Kidney capillary endothelial cell (primary cell): ENCODE results near the gene FGD6.
"Not testable (repeated sequence)": the region's sequence is repeated elsewhere in the genome, so short reads cannot be mapped to it uniquely, and the experiment has no call there.

Experiments used
- DNase-seq: peaks from one replicate; pipeline ENCODE4 v3.0.0-alpha.2; 2018; ENCODE audit warnings: low spot score

Gene FGD6

DNA sequence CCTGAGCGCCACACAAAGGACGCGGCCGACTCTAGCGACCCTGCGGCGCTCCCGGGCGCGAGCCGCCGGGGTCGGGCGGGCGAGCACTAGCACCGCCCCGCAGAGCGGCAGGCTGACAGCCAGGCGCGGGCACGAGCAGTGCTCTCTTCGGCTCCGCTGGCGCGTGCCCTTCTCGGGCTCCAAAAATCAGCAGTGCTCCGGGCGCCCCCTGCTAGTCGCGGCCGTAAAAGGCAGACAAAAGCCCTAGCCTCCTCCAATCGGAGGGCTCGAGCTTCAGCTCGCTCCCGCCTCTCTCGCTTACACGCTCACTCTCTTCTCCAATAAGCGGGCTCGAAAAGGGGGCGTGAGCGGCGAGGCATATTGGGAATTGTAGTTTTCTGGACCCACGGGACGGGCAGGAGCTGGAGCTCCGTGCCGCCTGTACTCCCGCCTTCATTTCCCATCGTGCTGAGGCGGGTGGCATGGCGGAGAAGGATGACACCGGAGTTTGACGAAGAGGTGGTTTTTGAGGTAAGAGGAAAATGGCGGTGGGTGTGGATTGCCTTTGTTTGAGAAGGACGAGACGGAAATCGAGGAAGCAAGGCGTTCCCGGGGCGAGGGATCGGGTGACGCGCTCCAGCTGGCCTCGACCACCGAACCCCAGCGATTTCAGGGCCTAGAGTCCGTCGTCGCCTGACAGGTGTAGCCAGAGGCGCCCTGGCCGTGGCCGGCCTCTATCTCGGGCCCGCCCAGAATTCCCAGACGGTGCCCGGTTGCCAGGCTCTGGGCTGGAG lies at the start of gene FGD6, which contains the start of gene VEZT:
Gene FGD6, minus strand, starts transcription at position 91 of the 773 bp plus-strand sequence. CDS start 227 bp downstream, outside the sequence.
Gene VEZT, plus strand, starts transcription at position 431 of the 773 bp plus-strand sequence. Its CDS starts 44 bp downstream, at position 475.
- DNase-seq: peak; percentile 99

DNA sequence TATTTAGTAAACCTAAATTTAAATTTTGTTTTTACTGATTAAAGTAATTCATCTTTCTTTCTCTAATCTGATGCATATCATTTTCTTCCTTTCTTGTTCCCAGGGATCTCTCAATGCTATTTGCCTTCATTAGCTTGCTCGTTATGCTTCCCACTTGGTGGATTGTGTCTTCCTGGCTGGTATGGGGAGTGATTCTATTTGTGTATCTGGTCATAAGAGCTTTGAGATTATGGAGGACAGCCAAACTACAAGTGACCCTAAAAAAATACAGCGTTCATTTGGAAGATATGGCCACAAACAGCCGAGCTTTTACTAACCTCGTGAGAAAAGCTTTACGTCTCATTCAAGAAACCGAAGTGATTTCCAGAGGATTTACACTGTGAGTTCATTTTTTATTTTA lies 49.0 kb upstream of the FGD6 start:
- DNase-seq: no peak

DNA sequence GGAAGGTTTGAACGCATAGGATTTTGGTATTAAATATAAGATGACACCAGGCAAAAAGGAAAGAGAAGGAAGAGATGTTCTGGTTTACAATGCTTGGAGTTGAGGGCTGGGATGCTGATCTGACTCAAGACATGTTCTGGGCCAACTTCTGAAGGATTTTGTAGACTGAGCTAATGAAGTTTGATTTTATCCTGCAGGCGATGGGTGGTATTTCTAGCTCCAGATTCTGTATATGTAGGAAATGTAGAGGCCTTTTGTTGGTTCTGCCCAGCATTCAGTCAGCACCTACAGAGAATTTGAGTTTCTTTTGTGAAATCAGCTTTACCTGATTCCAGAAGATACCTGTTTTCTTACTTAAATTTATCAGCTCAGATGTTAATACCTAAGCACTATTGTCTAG lies 48.5 kb upstream of the FGD6 start:
- DNase-seq: no peak

DNA sequence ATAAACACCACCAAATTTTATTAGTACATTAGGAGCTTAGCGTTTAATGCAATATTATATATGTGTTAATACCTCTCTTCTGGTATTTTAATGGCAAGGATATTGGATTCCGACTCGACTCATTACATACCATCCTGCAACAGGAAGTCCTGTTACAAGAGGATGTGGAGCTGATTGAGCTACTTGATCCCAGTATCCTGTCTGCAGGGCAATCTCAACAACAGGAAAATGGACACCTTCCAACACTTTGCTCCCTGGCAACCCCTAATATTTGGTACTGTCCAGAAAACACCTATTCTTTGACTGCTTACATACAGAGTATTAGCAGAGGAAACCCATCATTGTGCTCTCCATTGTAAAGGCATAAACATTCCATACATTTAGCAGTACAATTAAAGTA lies 45.5 kb upstream of the FGD6 start:
- peak; percentile 87 for DNase-seq

DNA sequence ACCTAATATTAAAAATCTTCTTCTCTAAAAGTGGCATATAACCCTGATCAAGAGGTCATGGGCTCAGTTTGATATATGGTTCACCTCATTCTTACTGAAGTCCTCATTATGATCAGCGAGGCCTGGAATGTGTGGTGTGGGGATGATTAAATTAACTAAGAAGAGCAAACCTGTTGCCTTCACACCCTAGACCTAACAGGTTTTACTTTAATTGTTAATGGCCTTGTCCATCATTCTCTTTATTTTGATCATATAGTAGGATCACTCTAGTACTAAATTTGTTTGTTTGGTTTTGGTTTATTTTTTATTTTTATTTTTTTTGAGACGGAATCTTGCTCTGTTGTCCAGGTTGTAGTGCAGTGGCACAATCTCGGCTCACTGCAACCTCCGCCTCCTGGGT lies 43.8 kb upstream of the FGD6 start:
- no peak for DNase-seq

DNA sequence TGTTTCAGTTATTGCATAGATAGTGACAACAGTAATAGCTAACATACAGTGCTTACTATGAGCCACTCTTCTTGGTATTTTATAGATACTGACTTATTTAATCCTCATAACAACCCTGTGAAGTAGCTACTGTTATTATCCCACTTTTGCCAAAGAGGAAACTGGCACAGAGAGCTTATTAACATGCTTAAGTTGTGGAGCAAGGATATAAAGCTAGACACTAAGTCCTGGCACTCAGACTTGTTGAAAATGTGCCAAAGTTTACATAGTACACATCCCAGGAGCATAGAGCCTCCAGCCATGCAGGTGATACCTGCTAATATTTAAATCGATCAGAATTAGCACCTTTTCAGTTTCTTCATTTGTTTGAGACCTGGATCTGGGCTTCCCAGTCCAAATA lies 42.1 kb upstream of the FGD6 start:
- DNase-seq: no peak

DNA sequence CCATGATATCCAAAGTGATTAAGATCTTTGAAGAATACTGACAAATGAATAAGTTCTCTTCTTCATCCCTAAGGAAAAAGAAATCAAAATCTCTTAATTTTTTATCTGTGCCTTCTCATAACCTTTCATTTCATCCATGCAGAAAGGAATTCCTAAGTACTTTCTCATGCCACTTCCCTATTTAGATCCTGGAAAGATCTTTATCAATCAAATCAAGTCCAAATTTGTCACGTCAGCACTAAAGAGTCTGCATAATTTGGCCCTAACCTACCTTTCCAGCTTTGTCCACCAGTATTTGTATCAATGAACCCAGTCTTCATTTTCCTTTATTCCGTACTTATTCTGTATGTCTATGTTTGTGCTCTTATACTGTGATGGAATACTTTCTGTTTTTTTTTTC lies 41.5 kb upstream of the FGD6 start:
- DNase-seq: no peak

DNA sequence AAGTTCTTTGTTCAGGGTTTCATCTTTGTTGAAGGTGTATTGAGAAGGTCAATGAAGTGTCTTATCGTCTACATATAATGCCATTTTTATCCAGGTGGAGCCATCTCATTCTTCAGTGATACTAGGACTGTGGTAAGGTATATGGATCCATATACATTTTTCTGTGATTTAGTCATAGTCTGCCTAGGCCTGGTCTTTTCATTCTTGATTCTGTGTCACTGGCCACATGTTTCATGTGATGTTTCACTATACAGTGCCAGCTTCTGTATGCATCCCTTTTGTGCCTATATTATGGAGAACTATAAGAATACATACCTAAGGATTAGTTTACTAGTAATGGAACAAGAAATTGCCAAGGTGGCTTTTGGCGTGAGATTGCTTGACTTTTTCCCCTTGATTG lies 40.9 kb upstream of the FGD6 start:
- no peak for DNase-seq

DNA sequence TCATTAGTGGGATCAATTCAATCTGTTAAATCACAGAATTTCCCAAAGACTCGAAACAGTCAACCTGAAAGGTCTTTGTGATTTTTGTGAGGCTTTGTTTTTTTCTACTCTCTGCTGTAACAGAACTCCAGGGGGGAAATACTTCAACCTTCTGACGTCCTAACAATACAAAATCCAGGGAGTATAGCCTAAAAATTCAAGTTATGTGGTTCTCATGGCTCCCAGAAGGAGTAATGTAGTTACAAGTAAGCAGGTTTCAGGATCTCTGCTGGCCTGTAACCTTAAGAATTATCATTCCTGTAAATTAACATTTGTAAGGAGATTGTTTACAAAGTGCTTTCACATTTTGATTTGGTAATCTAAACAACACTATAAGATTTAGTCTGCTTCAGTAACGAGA lies 40.3 kb upstream of the FGD6 start:
- DNase-seq: no peak

DNA sequence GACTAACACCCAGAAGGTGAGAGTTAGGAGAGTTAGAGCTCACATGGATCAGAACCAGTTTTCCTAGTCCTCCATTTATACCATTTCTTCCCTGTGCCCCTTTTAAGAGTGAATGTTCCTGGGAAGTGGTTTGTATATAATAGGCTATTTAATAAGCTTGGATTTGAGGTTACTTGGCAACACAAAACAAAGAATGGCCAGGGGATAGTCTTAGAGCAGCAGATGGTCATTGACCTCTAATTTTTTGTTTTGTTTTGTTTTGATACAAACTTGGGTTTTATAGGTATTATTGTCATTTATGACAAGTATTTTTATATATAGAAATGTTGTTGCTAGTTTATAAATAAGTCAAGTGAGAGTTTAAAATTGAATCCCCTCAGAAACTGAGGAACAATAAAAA lies 36.1 kb upstream of the FGD6 start:
- no peak for DNase-seq

DNA sequence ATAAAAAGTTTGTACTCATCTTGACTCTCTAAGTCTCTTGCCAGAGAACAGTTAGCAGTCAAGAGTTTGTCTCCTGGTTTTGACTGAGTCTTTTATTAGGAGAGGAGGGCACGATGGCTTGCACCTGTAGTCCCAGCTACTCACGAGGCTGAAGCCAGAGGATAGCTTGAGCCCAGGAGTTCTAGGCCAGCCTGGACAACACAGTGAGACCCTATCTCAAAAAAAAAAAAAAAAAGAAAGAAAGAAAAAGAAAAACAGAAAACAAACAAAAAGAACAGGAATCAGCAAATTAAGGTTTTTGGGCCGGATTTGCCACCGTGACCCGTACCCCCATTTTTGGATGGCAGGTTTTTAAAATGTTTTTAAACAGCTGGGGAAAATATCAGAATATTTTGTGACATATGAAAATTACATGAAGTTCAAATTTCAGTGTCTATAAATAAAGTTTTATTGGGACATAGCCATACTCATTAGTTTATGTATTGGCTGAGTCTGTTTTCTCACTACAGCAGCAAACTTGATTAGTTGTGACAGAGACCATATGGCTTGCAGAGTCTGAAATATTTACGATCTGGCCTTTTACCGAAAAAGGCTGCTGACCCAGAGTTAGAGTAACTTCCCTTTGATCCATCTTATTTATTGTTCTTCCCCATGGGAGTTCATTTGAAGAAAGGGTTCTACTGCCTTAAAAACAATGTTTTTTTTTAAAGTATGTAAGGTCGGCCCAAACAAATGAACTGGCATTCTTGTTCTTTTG lies 31.5 kb upstream of the FGD6 start:
- no peak for DNase-seq

DNA sequence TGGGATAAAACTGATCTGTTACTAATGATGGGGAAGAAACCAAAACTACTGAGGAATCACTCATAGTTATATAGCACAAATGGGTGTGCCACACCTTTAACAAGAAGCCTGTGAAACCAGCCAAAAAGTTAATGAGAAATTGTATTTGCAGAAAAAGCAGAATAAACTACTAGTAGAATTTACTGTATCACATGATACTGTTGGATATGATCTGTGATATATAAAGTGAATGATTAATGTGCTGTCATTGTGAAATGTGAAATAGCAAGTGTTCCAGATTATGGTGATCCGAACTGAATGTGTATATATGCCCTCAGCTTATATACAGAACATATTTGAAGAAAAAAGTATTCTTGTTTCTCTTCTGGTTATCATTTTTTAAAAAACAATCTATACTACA lies 30.8 kb upstream of the FGD6 start:
- no peak for DNase-seq

DNA sequence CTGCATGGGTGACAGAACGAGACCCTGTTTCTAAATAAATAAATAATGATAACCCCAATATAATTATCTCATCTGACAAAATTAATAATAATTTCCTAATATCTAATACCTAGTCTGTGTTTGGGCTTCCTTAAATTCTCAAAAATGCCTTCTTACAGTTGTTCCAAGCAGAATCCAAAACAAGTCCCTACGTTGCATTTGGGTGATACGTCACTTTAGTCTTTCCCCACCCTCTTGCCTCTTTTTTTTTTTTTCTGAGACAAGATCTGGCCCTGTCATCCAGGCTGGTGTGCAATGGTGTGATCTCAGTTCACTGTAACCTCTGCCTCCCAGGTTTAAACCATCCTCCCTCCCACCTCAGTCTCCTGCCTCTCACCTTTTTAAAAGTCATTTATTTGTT lies 27.1 kb upstream of the FGD6 start:
- DNase-seq: no peak

DNA sequence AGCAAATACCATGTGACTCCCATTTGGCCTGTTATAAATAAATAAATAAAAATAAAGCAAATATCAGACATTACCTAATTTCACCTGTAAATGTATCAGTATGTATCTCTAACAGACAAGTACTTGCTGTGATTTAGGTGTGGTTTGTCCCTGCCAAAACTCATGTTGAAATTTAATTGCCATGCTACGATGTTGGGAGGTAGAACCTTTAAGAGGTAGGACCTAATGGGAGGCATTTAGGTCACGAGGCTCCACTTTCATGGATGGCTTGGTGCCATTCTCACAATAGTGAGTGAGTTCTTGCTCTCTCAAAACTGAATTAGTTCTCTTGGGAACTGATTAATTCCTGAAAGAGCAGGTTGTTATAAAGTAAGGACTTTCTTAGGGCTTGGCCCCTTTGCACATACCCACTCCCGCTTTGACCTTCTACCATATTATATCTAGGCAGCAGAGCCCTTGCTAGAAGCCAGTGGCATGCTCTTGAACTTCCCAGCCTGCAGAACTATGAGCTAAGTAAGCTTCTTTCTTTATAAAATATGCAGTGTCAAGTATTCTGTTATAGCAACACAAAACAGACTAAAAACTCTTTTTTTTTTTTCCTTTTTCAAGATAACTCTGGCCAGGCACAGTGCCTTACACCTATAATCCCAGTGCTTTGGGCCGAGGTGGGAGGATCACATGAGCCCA lies 26.4 kb upstream of the FGD6 start:
- no peak for DNase-seq

DNA sequence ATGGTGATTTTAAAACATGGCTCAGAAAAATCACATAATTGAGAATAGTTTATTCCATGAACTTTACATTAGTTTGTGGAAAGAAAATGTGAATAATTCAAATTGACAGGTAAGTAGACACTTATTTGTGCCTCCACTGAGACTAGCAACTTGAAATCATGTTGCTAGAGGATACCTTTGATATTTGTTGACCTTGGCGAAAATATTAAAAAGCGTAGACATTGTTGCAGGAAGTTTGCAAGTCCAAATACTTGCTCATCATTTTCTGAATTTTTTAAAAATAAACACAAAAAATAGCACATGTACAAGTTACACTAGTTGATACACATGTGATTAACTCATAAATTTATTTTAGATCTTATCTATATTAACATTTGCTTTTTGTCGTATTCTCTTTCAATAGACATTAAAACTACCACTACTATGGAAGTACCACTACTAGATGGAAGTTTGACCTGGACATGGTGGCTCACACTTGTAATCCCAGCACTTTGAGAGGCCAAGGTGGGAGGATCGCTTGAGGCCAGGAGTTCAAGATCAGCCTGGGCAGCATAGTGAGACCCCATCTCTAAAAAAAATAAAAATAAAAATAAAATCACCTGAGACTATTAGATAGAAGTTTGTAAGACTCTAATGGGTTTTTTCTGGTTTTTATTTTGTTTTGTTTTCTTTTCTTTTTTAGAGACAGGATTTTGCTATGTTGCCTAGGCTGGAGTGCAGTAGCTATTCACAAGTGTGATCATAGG lies 24.7 kb upstream of the FGD6 start:
- no peak for DNase-seq

DNA sequence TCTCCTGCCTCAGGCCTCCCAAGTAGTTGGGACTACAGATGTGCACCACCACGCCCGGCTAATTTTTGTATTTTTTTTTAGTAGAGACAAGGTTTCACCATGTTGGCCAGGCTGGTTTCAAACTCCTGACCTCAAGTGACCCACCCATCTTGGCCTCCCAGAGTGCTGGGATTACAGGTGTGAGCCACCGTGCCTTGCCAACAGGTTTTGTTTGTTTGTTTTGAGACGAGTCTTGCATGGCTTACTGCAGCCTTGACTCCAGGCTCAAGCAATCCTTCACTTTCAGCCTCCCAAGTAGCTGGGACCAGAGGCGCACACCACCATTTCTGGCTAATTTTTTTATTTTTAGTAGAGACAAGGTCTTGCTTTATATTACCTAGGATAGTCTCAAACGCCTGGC lies 23.9 kb upstream of the FGD6 start:
- not testable (repeated sequence) for DNase-seq

DNA sequence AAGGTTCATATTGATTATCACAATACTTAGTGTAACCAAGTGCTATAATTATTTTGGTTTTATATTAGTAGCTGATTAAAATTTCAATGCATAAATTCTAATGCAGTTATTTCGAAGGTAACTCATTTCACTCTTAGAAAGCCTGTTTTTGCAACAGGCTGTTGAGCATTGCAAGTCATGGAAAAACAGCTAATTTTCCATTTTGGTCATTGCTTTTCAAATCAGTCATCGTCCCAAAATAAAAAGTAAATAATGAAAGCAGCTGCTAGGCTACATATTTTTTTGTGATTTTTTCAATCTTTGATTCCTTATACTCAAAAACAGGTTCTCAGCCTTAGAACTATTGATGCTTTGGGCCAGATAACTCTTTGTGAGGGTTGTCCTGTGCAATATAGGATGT lies 23.3 kb upstream of the FGD6 start:
- no peak for DNase-seq

DNA sequence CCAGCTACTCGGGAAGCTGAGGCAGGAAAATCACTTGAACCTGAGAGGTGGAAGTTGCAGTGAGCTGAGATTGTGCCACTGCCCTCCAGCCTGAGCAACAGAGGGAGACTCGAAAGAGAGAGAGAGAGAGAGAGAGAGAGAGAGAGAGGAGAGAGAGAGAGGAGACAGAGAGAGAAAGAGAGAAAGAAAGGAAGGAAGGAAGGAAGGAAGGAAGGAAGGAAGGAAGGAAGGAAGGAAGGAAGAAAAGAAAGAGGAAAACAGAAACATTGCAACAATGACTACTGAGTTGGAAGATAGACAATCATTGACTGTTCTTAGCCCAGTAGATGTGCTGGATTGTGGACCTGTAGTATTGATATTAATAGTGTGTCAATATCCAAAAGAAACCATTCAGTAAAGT lies 22.6 kb upstream of the FGD6 start:
- DNase-seq: not testable (repeated sequence)

DNA sequence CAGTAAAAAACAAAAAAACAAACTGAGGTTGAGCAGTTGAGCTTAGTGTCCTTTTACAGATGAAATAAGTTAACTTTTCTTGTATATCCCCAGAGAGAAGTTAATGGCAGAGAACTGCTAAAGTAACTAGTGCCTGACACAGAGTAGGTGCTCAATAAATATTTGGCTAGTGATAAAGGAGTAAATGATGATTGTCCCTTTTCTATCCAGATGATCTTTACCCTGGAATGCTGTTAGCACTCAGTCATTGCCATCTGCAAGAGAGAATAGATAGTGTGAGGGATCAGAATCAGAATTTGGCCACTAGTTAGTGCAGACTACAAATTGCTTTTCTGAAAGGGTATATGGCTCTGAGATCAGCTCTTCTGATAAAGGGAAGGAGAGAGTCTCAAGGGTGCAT lies 21.9 kb upstream of the FGD6 start:
- DNase-seq: no peak

DNA sequence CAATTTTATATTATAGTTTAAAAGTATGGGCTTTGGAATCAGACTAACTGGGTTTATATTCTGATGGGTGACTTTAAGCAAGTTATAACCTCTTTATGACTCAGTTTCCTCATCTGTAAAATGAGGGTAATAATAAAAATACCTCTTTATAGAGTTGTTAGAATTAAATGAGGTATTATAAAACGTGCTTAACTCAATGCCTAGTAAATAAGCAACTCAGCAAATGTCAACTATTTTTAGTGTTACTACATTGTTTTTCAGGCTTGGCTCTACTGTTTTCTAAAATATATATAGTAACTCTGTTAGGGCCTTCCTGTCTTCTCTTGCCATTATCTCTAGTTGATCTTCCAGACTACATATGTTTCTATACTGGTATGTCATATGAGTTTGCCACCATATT lies 20.9 kb upstream of the FGD6 start:
- DNase-seq: no peak

DNA sequence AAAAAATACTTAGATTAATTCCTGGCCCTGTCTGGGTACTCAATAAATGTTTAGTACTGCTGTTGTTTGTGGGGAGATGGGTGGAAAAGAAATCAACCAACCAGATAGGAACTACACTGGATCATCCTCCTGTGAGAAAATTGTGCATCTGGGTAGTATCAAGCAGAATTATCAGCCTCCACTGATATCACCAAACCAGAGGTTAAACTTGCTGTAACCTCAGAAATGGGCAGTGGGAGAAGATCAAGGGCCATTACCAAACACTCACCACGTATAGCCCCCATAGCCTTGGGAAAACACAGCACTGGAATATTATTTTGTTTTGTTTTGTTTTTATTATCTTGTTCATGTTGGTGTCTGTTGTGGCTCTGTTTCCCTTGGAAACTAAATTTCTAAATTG lies 20.0 kb upstream of the FGD6 start:
- DNase-seq: no peak

DNA sequence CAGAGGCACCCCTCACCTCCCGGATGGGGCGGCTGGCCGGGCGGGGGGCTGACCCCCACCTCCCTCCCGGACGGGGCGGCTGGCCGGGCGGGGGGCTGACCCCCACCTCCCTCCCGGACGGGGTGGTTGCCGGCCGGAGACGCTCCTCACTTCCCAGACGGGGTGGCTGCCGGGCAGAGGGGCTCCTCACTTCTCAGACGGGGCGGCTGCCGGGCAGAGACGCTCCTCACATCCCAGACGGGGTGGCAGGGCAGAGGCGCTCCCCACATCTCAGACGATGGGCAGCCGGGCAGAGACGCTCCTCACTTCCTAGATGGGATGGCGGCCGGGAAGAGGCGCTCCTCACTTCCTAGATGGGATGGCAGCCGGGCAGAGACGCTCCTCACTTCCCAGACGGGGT lies 18.4 kb upstream of the FGD6 start:
- not testable (repeated sequence) for DNase-seq
